GM18520 (cell line): ENCODE results near the gene LEFTY2.
"Not testable (repeated sequence)": the region's sequence is repeated elsewhere in the genome, so short reads cannot be mapped to it uniquely, and the experiment has no call there.

ENCODE experiments used
- ATAC-seq: cut with Tn5 transposase; IDR thresholded peaks from one replicate; pipeline ENCODE4 v1.9.1; 2021; ENCODE audit not compliant: unreplicated experiment

Gene LEFTY2

GRCh38 chr1:225931270-225932136, 9.5 kb downstream of the LEFTY2 start:
- ATAC-seq = no peak

- no peak for ATAC-seq
Observed at GRCh38 chr1:225930566-225930965, 10.5 kb downstream of the LEFTY2 start.

- not testable (repeated sequence) for ATAC-seq
Observed at GRCh38 chr1:225929462-225929861, 11.6 kb downstream of the LEFTY2 start.

- no peak for ATAC-seq
Observed at GRCh38 chr1:225928186-225929175, 12.5 kb downstream of the LEFTY2 start.

- no peak for ATAC-seq
Observed at GRCh38 chr1:225926551-225927113, 14.4 kb downstream of the LEFTY2 start.

- peak; percentile 97 for ATAC-seq
Observed at GRCh38 chr1:225923692-225924555, 17.1 kb downstream of the LEFTY2 start, which contains the start of gene PYCR2. PYCR2 (minus strand) TSS chr1:225924250; CDS start chr1:225924110, 140 bp downstream.

- no peak for ATAC-seq
Observed at GRCh38 chr1:225923381-225923691, 17.7 kb downstream of the LEFTY2 start.

GRCh38 chr1:225921734-225922709, 19.0 kb downstream of the LEFTY2 start:
- no peak for ATAC-seq

- ATAC-seq = no peak
Observed at GRCh38 chr1:225919906-225920305, 21.1 kb downstream of the LEFTY2 start.

GRCh38 chr1:225918280-225918679, 22.7 kb downstream of the LEFTY2 start:
- ATAC-seq = no peak

GRCh38 chr1:225917536-225917935, 23.5 kb downstream of the LEFTY2 start:
- ATAC-seq = no peak

GRCh38 chr1:225917101-225917500, 23.9 kb downstream of the LEFTY2 start:
- no peak for ATAC-seq

GRCh38 chr1:225915538-225915991, 25.5 kb downstream of the LEFTY2 start:
- ATAC-seq = no peak

- no peak for ATAC-seq
Observed at GRCh38 chr1:225914947-225915346, 26.1 kb downstream of the LEFTY2 start.

- no peak for ATAC-seq
Observed at GRCh38 chr1:225914391-225914790, 26.6 kb downstream of the LEFTY2 start.

GRCh38 chr1:225911191-225912130, 29.6 kb downstream of the LEFTY2 start:
- ATAC-seq = no peak

GRCh38 chr1:225909477-225909876, 31.5 kb downstream of the LEFTY2 start:
- ATAC-seq = no peak

- no peak for ATAC-seq
Observed at GRCh38 chr1:225908773-225909172, 32.2 kb downstream of the LEFTY2 start.
